HUES48 (cell line): ENCODE data around the gene ZBTB1.
A peak's percentile ranks its signal among the peaks of the same experiment; 100 is the strongest.

Source experiments
- H3K27ac ChIP-seq: one replicate; pipeline ENCODE4 v1.7.0; 2013; ENCODE audit warnings: low read depth, low read length, inconsistent platforms
- H3K27me3 ChIP-seq: 2 replicates; pipeline ENCODE4 v1.6.1; 2013; ENCODE audit warnings: mild to moderate bottlenecking, low read length; ENCODE audit not compliant: control insufficient read depth, insufficient read depth
- H3K36me3 ChIP-seq: 2 replicates; pipeline ENCODE4 v1.6.1; 2013; ENCODE audit warnings: low read length; ENCODE audit not compliant: control insufficient read depth, insufficient read depth
- H3K4me1 ChIP-seq: 2 replicates; pipeline ENCODE4 v1.6.1; 2013; ENCODE audit warnings: mild to moderate bottlenecking, low read length; ENCODE audit not compliant: control insufficient read depth, insufficient read depth
- H3K4me3 ChIP-seq: 2 replicates; pipeline ENCODE4 v1.5.1; 2013; ENCODE audit warnings: mild to moderate bottlenecking, low read depth, low read length
- H3K9ac ChIP-seq: 2 replicates; pipeline ENCODE4 v1.6.1; 2013; ENCODE audit warnings: mild to moderate bottlenecking, low read depth, low read length, moderate library complexity
- H3K9me3 ChIP-seq: 2 replicates; pipeline ENCODE4 v1.6.1; 2013; ENCODE audit warnings: low read length; ENCODE audit not compliant: control insufficient read depth, insufficient read depth

The ZBTB1 gene

GRCh38 chr14:64536488-64537245 lies 32.1 kb downstream of the ZBTB1 start:
- H3K9me3 ChIP-seq, result peaks cover 6% of the 10 kb centered on the region
- H3K36me3 ChIP-seq, result no peaks in the 10 kb centered on the region
- no peak overlapping the region for H3K9ac ChIP-seq
- H3K4me1 ChIP-seq, result peaks cover 4% of the 10 kb centered on the region; the same call in 1 of the 2 replicates
- peak overlapping the region; percentile 5 for H3K27ac ChIP-seq
- H3K4me3 ChIP-seq, result no peak overlapping the region
- H3K27me3 ChIP-seq, result peaks cover 10% of the 10 kb centered on the region

GRCh38 chr14:64540208-64541202 lies 35.9 kb downstream of the ZBTB1 start, which contains the start of gene HSPA2:
Gene HSPA2 (plus strand): TSS chr14:64540741. CDS start chr14:64540850, 109 bp downstream.
- peak within 1 kb of the TSS; percentile 80 for H3K9ac ChIP-seq
- H3K4me1 ChIP-seq, result peaks cover 23% of the 10 kb centered on the region
- peak within 1 kb of the TSS; percentile 96 for H3K27ac ChIP-seq
- H3K36me3 ChIP-seq, result no peaks in the 10 kb centered on the region
- peaks cover 25% of the 10 kb centered on the region for H3K27me3 ChIP-seq
- H3K9me3 ChIP-seq, result peaks cover 6% of the 10 kb centered on the region
- H3K4me3 ChIP-seq, result peak within 1 kb of the TSS; percentile 74

- Histone ChIP-seq H3K36me3 (no peaks in the 10 kb centered on the region), H3K27me3 (peaks cover 25% of the 10 kb centered on the region), H3K27ac (no peak overlapping the region), H3K4me3 (peak overlapping the region; percentile 72), H3K4me1 (peaks cover 27% of the 10 kb centered on the region), H3K9me3 (peaks cover 6% of the 10 kb centered on the region), H3K9ac (no peak overlapping the region)
These were observed 36.8 kb downstream of the ZBTB1 start for GRCh38 chr14:64541261-64541971.

- peaks cover 6% of the 10 kb centered on the region for H3K9me3 ChIP-seq
- peak overlapping the region; percentile 72 for H3K4me3 ChIP-seq
- H3K9ac ChIP-seq, result peak overlapping the region; percentile 11
- H3K27ac ChIP-seq, result no peak overlapping the region
- H3K27me3 ChIP-seq, result peaks cover 25% of the 10 kb centered on the region
- H3K36me3 ChIP-seq, result no peaks in the 10 kb centered on the region
- peaks cover 27% of the 10 kb centered on the region for H3K4me1 ChIP-seq
These were observed 37.6 kb downstream of the ZBTB1 start for GRCh38 chr14:64541972-64542835.

- H3K4me3 ChIP-seq, result peak overlapping the region; percentile 72
- peaks cover 27% of the 10 kb centered on the region for H3K4me1 ChIP-seq
- H3K36me3 ChIP-seq, result no peaks in the 10 kb centered on the region
- peaks cover 6% of the 10 kb centered on the region for H3K9me3 ChIP-seq
- no peak overlapping the region for H3K27ac ChIP-seq
- peaks cover 25% of the 10 kb centered on the region for H3K27me3 ChIP-seq
- peak overlapping the region; percentile 11 for H3K9ac ChIP-seq
These were observed 38.2 kb downstream of the ZBTB1 start for GRCh38 chr14:64542836-64543201.

- H3K9me3 ChIP-seq, result peaks cover 6% of the 10 kb centered on the region
- H3K4me1 ChIP-seq, result peaks cover 32% of the 10 kb centered on the region
- peak overlapping the region; percentile 38 for H3K27ac ChIP-seq
- H3K36me3 ChIP-seq, result no peaks in the 10 kb centered on the region
- peak overlapping the region; percentile 72 for H3K4me3 ChIP-seq
- peaks cover 36% of the 10 kb centered on the region for H3K27me3 ChIP-seq
- H3K9ac ChIP-seq, result no peak overlapping the region
These were observed 40.2 kb downstream of the ZBTB1 start for GRCh38 chr14:64544607-64545312.

GRCh38 chr14:64549016-64549415 lies 44.4 kb downstream of the ZBTB1 start:
- Histone ChIP-seq H3K9ac (no peak overlapping the region), H3K27me3 (peaks cover 27% of the 10 kb centered on the region), H3K27ac (no peak overlapping the region), H3K4me3 (no peak overlapping the region), H3K36me3 (no peaks in the 10 kb centered on the region), H3K4me1 (peaks cover 31% of the 10 kb centered on the region), H3K9me3 (no peaks in the 10 kb centered on the region)

- Histone ChIP-seq H3K27me3 (peaks cover 27% of the 10 kb centered on the region), H3K9me3 (no peaks in the 10 kb centered on the region), H3K27ac (no peak within 1 kb of the TSS), H3K4me3 (peak within 1 kb of the TSS; percentile 60), H3K4me1 (peaks cover 22% of the 10 kb centered on the region), H3K36me3 (no peaks in the 10 kb centered on the region), H3K9ac (peak within 1 kb of the TSS; percentile 0; the same call in 1 of the 2 replicates)
These were observed 45.4 kb downstream of the ZBTB1 start, which contains the start of gene PPP1R36 for GRCh38 chr14:64549791-64550620. Gene PPP1R36 (plus strand): TSS chr14:64549961. CDS start chr14:64549998, 37 bp downstream.
